ENCODE data around the gene RAB23. TPM values are rescaled to one million over a fixed set of nuclear protein-coding genes. Genes with fewer than 3 reads are reported as not detected.

Gene RAB23
- total and polyA plus RNA-seq, 2 experiments from 2014 or later, result 11.9 to 14.7 TPM

GRCh38 chr6:57143690-57144089 is 78.4 kb downstream of the RAB23 start:
- peaks cover 41% of the 10 kb centered on the region for H3K36me3 ChIP-seq
- no peak overlapping the region for H3K27ac ChIP-seq
- H3K9me3 ChIP-seq (ENCODE audit: low read depth), result no peaks in the 10 kb centered on the region
- DNase-seq (ENCODE audit: low read depth in 1 of 2, low spot score in 1 of 2), result no peak
- H3K27me3 ChIP-seq, result no peaks in the 10 kb centered on the region
- no peak overlapping the region for H3K4me3 ChIP-seq
- TF ChIP-seq CTCF (IDR thresholded peaks at IDR 0.05; ENCODE audit: low read depth, low read length), result no peak
- no peaks in the 10 kb centered on the region for H3K4me1 ChIP-seq (ENCODE audit: low read depth)

GRCh38 chr6:57142178-57142525 is 80.0 kb downstream of the RAB23 start:
- no peaks in the 10 kb centered on the region for H3K9me3 ChIP-seq (ENCODE audit: low read depth)

GRCh38 chr6:57141451-57142177 is 80.5 kb downstream of the RAB23 start:
- no peak overlapping the region for H3K4me3 ChIP-seq
- TF ChIP-seq CTCF (IDR thresholded peaks at IDR 0.05; ENCODE audit: low read depth, low read length), result no peak
- no peaks in the 10 kb centered on the region for H3K4me1 ChIP-seq (ENCODE audit: low read depth)
- peaks cover 20% of the 10 kb centered on the region for H3K36me3 ChIP-seq
- no peaks in the 10 kb centered on the region for H3K9me3 ChIP-seq (ENCODE audit: low read depth)
- no peaks in the 10 kb centered on the region for H3K27me3 ChIP-seq
- no peak overlapping the region for H3K27ac ChIP-seq
- no peak for DNase-seq (ENCODE audit: low read depth in 1 of 2, low spot score in 1 of 2)

More at GRCh38 chr6:57142178-57142525, 80.0 kb downstream of the RAB23 start:
- H3K36me3 ChIP-seq, result peaks cover 25% of the 10 kb centered on the region
- no peak for TF ChIP-seq CTCF (IDR thresholded peaks at IDR 0.05; ENCODE audit: low read depth, low read length)
- DNase-seq (ENCODE audit: low read depth in 1 of 2, low spot score in 1 of 2), result no peak
- H3K27me3 ChIP-seq, result no peaks in the 10 kb centered on the region
- no peak overlapping the region for H3K27ac ChIP-seq
- no peaks in the 10 kb centered on the region for H3K4me1 ChIP-seq (ENCODE audit: low read depth)
- H3K4me3 ChIP-seq, result no peak overlapping the region

- peaks cover 24% of the 10 kb centered on the region for H3K36me3 ChIP-seq
- no peak for TF ChIP-seq CTCF (IDR thresholded peaks at IDR 0.05; ENCODE audit: low read depth, low read length)
Measured at GRCh38 chr6:57138026-57138425, 84.1 kb downstream of the RAB23 start.

GRCh38 chr6:57137350-57137749 is 84.8 kb downstream of the RAB23 start:
- H3K4me1 ChIP-seq (ENCODE audit: low read depth), result no peaks in the 10 kb centered on the region
- no peak overlapping the region for H3K27ac ChIP-seq
- TF ChIP-seq CTCF (IDR thresholded peaks at IDR 0.05; ENCODE audit: low read depth, low read length), result no peak
- H3K27me3 ChIP-seq, result no peaks in the 10 kb centered on the region
- H3K4me3 ChIP-seq, result no peak overlapping the region
- peaks cover 19% of the 10 kb centered on the region for H3K36me3 ChIP-seq
- H3K9me3 ChIP-seq (ENCODE audit: low read depth), result no peaks in the 10 kb centered on the region
- DNase-seq (ENCODE audit: low read depth in 1 of 2, low spot score in 1 of 2), result no peak

More at GRCh38 chr6:57138026-57138425, 84.1 kb downstream of the RAB23 start:
- Histone ChIP-seq H3K4me3 (no peak overlapping the region), H3K9me3 (ENCODE audit: low read depth) (no peaks in the 10 kb centered on the region), H3K27ac (no peak overlapping the region), H3K27me3 (no peaks in the 10 kb centered on the region), H3K4me1 (ENCODE audit: low read depth) (no peaks in the 10 kb centered on the region)
- no peak for DNase-seq (ENCODE audit: low read depth in 1 of 2, low spot score in 1 of 2)

Other genes starting within 250 kb of the RAB23 start
- gene KIAA1586, start 175.6 kb downstream of the RAB23 start, total RNA-seq, result 8.9 and 15.9 TPM in 2 replicates
- gene KIAA1586, start 175.6 kb downstream of the RAB23 start, polyA plus RNA-seq, result 14.4 and 16.6 TPM in 2 replicates
- 28.0 and 61.0 TPM in 2 replicates for gene ZNF451, start 132.1 kb downstream of the RAB23 start, total RNA-seq
- gene ZNF451, start 132.1 kb downstream of the RAB23 start, polyA plus RNA-seq, result 18.9 and 34.6 TPM in 2 replicates
- gene BAG2, start 50.0 kb downstream of the RAB23 start, total RNA-seq, result 6.6 and 7.1 TPM in 2 replicates
- 8.7 and 10.4 TPM in 2 replicates for gene BAG2, start 50.0 kb downstream of the RAB23 start, polyA plus RNA-seq
- gene PRIM2, start 95.3 kb upstream of the RAB23 start, total RNA-seq, result 6.6 and 7.4 TPM in 2 replicates
- gene PRIM2, start 95.3 kb upstream of the RAB23 start, polyA plus RNA-seq, result 5.6 and 6.2 TPM in 2 replicates

All from cardiac muscle cell (in vitro differentiated cells and primary cell).